SK-N-SH (cell line): ENCODE measurements around the gene PLCL2. TPM values are rescaled to one million over a fixed set of nuclear protein-coding genes. Genes with fewer than 3 reads are reported as not detected.

Experiments used
- CTCF ChIA-PET: fragments of 300-600, 350-600 bp; formaldehyde crosslinking; extraction: SDS; loops from one replicate; lab custom pipeline; 2021; lab: Yijun Ruan, JAX
- POLR2A ChIA-PET: fragments of 350-600 bp; sonication (Branson Sonifier 250); formaldehyde crosslinking; extraction: SDS; loops from one replicate; lab custom pipeline; 2020; ENCODE audit warnings: antibody characterized with exemption, inconsistent platforms; lab: Yijun Ruan, JAX
- DNase-seq: peaks from one replicate; pipeline ENCODE4 v3.0.0; 2012
- H2AFZ ChIP-seq: fragments of 200-600 bp; sonication (generic); 2 replicates; pipeline ENCODE4 v1.8.1; 2016; ENCODE audit warnings: antibody characterized with exemption, mild to moderate bottlenecking, low read depth
- H3F3A ChIP-seq: fragments of 200-600 bp; sonication (generic); replicated peaks from 2 replicates; pipeline ENCODE3; 2016; ENCODE audit warnings: antibody characterized with exemption, mild to moderate bottlenecking; ENCODE audit not compliant: insufficient read depth
- H3K27ac ChIP-seq, 2 experiments: fragments of 200-500 bp in 1 of 2; fragments of 200-600 bp in 1 of 2; sonication (Bioruptor generic) in 1 of 2; sonication (generic), shearing (Covaris generic) in 1 of 2; 2 replicates each; pipeline versions ENCODE4 v1.5.1 to v1.6.1; 2014 to 2016; ENCODE audit warnings: low read depth in 2 of 2, inconsistent platforms in 1 of 2, low read length in 1 of 2, mild to moderate bottlenecking in 1 of 2, mixed read lengths in 1 of 2
- H3K27me3 ChIP-seq: fragments of 200-600 bp; sonication (generic), shearing (Covaris generic); 2 replicates; pipeline ENCODE4 v1.6.1; 2016; ENCODE audit warnings: mixed run types; ENCODE audit not compliant: insufficient read depth
- H3K36me3 ChIP-seq, 2 experiments: fragments of 200-500 bp in 1 of 2; fragments of 200-600 bp in 1 of 2; sonication (Bioruptor generic) in 1 of 2; sonication (generic) in 1 of 2; replicated peaks in 1 of 2; 2 replicates each; pipeline versions ENCODE3 to v1.5.1; 2014 to 2016; ENCODE audit warnings: low read length in 1 of 2, mild to moderate bottlenecking in 1 of 2; ENCODE audit not compliant: insufficient read depth in 2 of 2, control insufficient read depth in 1 of 2
- H3K4me1 ChIP-seq, 2 experiments: fragments of 200-500 bp in 1 of 2; fragments of 200-600 bp in 1 of 2; sonication (Bioruptor generic) in 1 of 2; sonication (generic), shearing (Covaris generic) in 1 of 2; 2 replicates each; pipeline versions ENCODE4 v1.5.1 to v1.6.1; 2014 to 2016; ENCODE audit warnings: low read depth in 1 of 2, low read length in 1 of 2, mixed run types in 1 of 2; ENCODE audit not compliant: insufficient read depth in 2 of 2, control insufficient read depth in 1 of 2
- H3K4me2 ChIP-seq: fragments of 200-600 bp; sonication (generic), shearing (Covaris generic); 2 replicates; pipeline ENCODE4 v1.6.1; 2017; ENCODE audit warnings: mixed run types
- H3K4me3 ChIP-seq, 2 experiments: fragments of 200-500 bp in 1 of 2; fragments of 200-600 bp in 1 of 2; sonication (Bioruptor generic) in 1 of 2; sonication (generic), shearing (Covaris generic) in 1 of 2; 2 replicates each; pipeline versions ENCODE4 v1.5.1 to v1.8.1; 2014 to 2016; ENCODE audit warnings: low read depth in 2 of 2, inconsistent platforms in 1 of 2, low read length in 1 of 2, mild to moderate bottlenecking in 1 of 2, mixed read lengths in 1 of 2, moderate library complexity in 1 of 2
- H3K79me2 ChIP-seq: fragments of 200-600 bp; sonication (generic); 2 replicates; pipeline ENCODE4 v1.8.1; 2017; ENCODE audit warnings: mild to moderate bottlenecking; ENCODE audit not compliant: insufficient read depth
- H3K9ac ChIP-seq: fragments of 200-600 bp; sonication (generic); 2 replicates; pipeline ENCODE4 v1.6.1; 2017; ENCODE audit warnings: mixed run types
- H3K9me2 ChIP-seq: fragments of 200-600 bp; sonication (generic); 2 replicates; pipeline ENCODE4 v1.6.1; 2017; ENCODE audit warnings: mixed run types
- H3K9me3 ChIP-seq: fragments of 200-600 bp; sonication (generic); 2 replicates; pipeline ENCODE4 v1.6.1; 2017; ENCODE audit warnings: mixed run types, mild to moderate bottlenecking, moderate library complexity
- H4K20me1 ChIP-seq: fragments of 200-600 bp; sonication (generic); 2 replicates; pipeline ENCODE4 v1.6.1; 2017; ENCODE audit warnings: mild to moderate bottlenecking, mixed run types; ENCODE audit not compliant: insufficient read depth
- ELF1 ChIP-seq: IDR thresholded peaks from 2 replicates; pipeline ENCODE4 v1.4.0; 2012
- FOSL2 ChIP-seq: IDR thresholded peaks from 2 replicates; pipeline ENCODE4 v1.4.0; 2012; ENCODE audit warnings: low read depth, mild to moderate bottlenecking, moderate library complexity, borderline replicate concordance
- FOXJ3 ChIP-seq: sonication (generic); formaldehyde crosslinking; IDR thresholded peaks from 2 replicates; pipeline ENCODE4 v1.5.1; 2020; ENCODE audit warnings: mild to moderate bottlenecking, missing genetic modification reagents
- GABPA ChIP-seq: IDR thresholded peaks from 2 replicates; pipeline ENCODE4 v1.4.0; 2012; ENCODE audit warnings: low read depth, mild to moderate bottlenecking
- GATA2 ChIP-seq: sonication (generic); formaldehyde crosslinking; IDR thresholded peaks from 2 replicates; pipeline ENCODE4 v1.5.0; 2020; ENCODE audit warnings: mild to moderate bottlenecking, missing genetic modification reagents
- JUND ChIP-seq: IDR thresholded peaks from 2 replicates; pipeline ENCODE4 v1.4.0; 2012
- MEF2A ChIP-seq: IDR thresholded peaks from 2 replicates; pipeline ENCODE4 v1.4.0; 2012; ENCODE audit warnings: low read depth, borderline replicate concordance
- NFIC ChIP-seq: IDR thresholded peaks from 2 replicates; pipeline ENCODE4 v1.4.0; 2012; ENCODE audit warnings: borderline replicate concordance
- RAD21 ChIP-seq: IDR thresholded peaks from 2 replicates; pipeline ENCODE4 v1.6.1; 2012; ENCODE audit warnings: mild to moderate bottlenecking, low read length
- RCOR1 ChIP-seq: fragments of 150-350 bp; IDR thresholded peaks from 2 replicates; pipeline ENCODE4 v1.6.1; 2017; ENCODE audit warnings: antibody characterized with exemption, low read length
- RFX5 ChIP-seq: IDR thresholded peaks from 2 replicates; pipeline ENCODE4 v1.6.1; 2012; ENCODE audit warnings: mild to moderate bottlenecking, improper control_type of control experiment, low read length
- RXRA ChIP-seq: IDR thresholded peaks from 2 replicates; pipeline ENCODE4 v1.4.0; 2012; ENCODE audit warnings: low read depth, mild to moderate bottlenecking, borderline replicate concordance
- SIN3A ChIP-seq: IDR thresholded peaks from 2 replicates; pipeline ENCODE4 v1.6.1; 2012; ENCODE audit warnings: low read depth, mild to moderate bottlenecking, low read length, moderate library complexity, borderline replicate concordance
- TAF1 ChIP-seq: IDR thresholded peaks from 2 replicates; pipeline ENCODE4 v1.6.1; 2012; ENCODE audit warnings: low read depth, mild to moderate bottlenecking, low read length, moderate library complexity, borderline replicate concordance
- TCF12 ChIP-seq: IDR thresholded peaks from 2 replicates; pipeline ENCODE4 v1.4.0; 2012
- TEAD4 ChIP-seq: IDR thresholded peaks from 2 replicates; pipeline ENCODE4 v1.4.0; 2012; ENCODE audit warnings: mild to moderate bottlenecking, borderline replicate concordance; ENCODE audit not compliant: insufficient read depth
- WGBS: methylation state at CpG from one replicate; pipeline ENCODE4 v1.1.6; 2017; ENCODE audit warnings: low lambda C conversion rate; 5-methylcytosine and 5-hydroxymethylcytosine counted together
- polyA plus RNA-seq, 3 experiments: library from polyadenylated mRNA; depleted of rRNA; stranded (reverse); fragments of >200 nt; gene quantifications; 2 replicates each; pipeline ENCODE4 v1.2.3, GENCODE V29; 2012
- TF ChIP-seq, protein P1 (sequence below): fragments of 150-350 bp; IDR thresholded peaks from 2 replicates; pipeline ENCODE4 v1.6.1; 2017; ENCODE audit warnings: antibody characterized with exemption, low read length, low read depth, borderline replicate concordance
- TF ChIP-seq, protein P2 (sequence below): IDR thresholded peaks from 2 replicates; pipeline ENCODE4; 2012
- TF ChIP-seq, protein P3 (sequence below): IDR thresholded peaks from 2 replicates; pipeline ENCODE4 v1.4.0; 2012; ENCODE audit warnings: low read depth, borderline replicate concordance
- TF ChIP-seq, protein P4 (sequence below): fragments of 200-600 bp; sonication (generic); IDR thresholded peaks from 2 replicates; pipeline ENCODE4 v1.6.1; 2017; ENCODE audit warnings: antibody characterized with exemption, mild to moderate bottlenecking, moderate library complexity

Gene PLCL2
- polyA plus RNA-seq, 1 of the 3 experiments (the other 2 are of a cell fraction), result 0.85 TPM

DNA sequence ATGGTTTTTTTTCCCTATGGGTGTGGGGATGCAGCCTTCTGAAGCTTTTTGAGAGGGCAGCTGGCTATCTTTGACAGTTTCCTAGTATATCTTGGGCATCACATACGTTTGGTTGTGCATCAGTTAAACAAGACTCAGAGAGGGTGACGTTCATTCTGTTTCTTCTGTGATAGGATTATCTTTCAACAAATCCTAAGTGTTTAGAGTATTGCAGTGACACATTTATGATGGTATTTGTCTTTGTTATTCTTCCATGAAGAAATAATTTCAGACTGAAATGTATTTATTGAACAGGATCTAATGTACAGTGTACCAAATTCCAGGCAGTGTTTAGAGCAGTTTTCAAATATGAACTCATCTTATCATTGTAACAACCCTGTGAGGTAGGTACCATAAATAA, 114.4 kb downstream of the PLCL2 start:
- POLR2A ChIA-PET, result no interaction called here
- H3F3A ChIP-seq, result no peaks in the 10 kb centered on the region
- no peaks in the 10 kb centered on the region for H3K27me3 ChIP-seq
- H3K4me3 ChIP-seq, result no peak overlapping the region
- H3K9me3 ChIP-seq, result no peaks in the 10 kb centered on the region
- H3K9ac ChIP-seq, result no peak overlapping the region
- H3K9me2 ChIP-seq, result no peaks in the 10 kb centered on the region
- H3K36me3 ChIP-seq, result peaks cover 0 to 4% of the 10 kb centered on the region in 2 experiments
- H3K27ac ChIP-seq, result no peak overlapping the region
- TF ChIP-seq, protein P1, sequence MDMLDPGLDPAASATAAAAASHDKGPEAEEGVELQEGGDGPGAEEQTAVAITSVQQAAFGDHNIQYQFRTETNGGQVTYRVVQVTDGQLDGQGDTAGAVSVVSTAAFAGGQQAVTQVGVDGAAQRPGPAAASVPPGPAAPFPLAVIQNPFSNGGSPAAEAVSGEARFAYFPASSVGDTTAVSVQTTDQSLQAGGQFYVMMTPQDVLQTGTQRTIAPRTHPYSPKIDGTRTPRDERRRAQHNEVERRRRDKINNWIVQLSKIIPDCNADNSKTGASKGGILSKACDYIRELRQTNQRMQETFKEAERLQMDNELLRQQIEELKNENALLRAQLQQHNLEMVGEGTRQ, result no peak
- TF ChIP-seq ELF1 (no peak), SIN3A (no peak), RCOR1 (no peak), TAF1 (no peak), JUND (no peak), TEAD4 (no peak), RFX5 (no peak), GABPA (no peak), RXRA (no peak), NFIC (no peak), FOSL2 (no peak), FOXJ3 (CRISPR knock-in tag) (no peak), GATA2 (CRISPR knock-in tag) (no peak), MEF2A (no peak), TCF12 (no peak), RAD21 (no peak)
- TF ChIP-seq, protein P2, sequence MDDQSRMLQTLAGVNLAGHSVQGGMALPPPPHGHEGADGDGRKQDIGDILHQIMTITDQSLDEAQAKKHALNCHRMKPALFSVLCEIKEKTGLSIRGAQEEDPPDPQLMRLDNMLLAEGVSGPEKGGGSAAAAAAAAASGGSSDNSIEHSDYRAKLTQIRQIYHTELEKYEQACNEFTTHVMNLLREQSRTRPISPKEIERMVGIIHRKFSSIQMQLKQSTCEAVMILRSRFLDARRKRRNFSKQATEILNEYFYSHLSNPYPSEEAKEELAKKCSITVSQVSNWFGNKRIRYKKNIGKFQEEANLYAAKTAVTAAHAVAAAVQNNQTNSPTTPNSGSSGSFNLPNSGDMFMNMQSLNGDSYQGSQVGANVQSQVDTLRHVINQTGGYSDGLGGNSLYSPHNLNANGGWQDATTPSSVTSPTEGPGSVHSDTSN, result no peak
- TF ChIP-seq, protein P3, sequence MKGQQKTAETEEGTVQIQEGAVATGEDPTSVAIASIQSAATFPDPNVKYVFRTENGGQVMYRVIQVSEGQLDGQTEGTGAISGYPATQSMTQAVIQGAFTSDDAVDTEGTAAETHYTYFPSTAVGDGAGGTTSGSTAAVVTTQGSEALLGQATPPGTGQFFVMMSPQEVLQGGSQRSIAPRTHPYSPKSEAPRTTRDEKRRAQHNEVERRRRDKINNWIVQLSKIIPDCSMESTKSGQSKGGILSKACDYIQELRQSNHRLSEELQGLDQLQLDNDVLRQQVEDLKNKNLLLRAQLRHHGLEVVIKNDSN, result no peak
- TF ChIP-seq, protein P4, sequence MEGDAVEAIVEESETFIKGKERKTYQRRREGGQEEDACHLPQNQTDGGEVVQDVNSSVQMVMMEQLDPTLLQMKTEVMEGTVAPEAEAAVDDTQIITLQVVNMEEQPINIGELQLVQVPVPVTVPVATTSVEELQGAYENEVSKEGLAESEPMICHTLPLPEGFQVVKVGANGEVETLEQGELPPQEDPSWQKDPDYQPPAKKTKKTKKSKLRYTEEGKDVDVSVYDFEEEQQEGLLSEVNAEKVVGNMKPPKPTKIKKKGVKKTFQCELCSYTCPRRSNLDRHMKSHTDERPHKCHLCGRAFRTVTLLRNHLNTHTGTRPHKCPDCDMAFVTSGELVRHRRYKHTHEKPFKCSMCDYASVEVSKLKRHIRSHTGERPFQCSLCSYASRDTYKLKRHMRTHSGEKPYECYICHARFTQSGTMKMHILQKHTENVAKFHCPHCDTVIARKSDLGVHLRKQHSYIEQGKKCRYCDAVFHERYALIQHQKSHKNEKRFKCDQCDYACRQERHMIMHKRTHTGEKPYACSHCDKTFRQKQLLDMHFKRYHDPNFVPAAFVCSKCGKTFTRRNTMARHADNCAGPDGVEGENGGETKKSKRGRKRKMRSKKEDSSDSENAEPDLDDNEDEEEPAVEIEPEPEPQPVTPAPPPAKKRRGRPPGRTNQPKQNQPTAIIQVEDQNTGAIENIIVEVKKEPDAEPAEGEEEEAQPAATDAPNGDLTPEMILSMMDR, result no peak
- H3K4me1 ChIP-seq, result peaks cover 3 to 5% of the 10 kb centered on the region in 2 experiments; a peak in 1 of 4 replicates
- H3K4me2 ChIP-seq, result no peak overlapping the region
- 59% methylated on average over 2 of the region's 2 CpGs for WGBS
- H2AFZ ChIP-seq, result no peak overlapping the region
- no peaks in the 10 kb centered on the region; the same call in 1 of the 2 replicates for H4K20me1 ChIP-seq
- CTCF ChIA-PET, result interaction anchor here (0.9 kb wide), 1 partner anchor 115 kb away, joined by 4 read pairs; no protein-coding TSS in a partner anchor
- no peak for DNase-seq
- H3K79me2 ChIP-seq, result no peaks in the 10 kb centered on the region
